DND-41 (cell line): ENCODE results near the gene SSMEM1.

Experiments used
- ATAC-seq: fragments of 200-7000 bp; cut with Tn5 transposase; 3 replicates; pipeline ENCODE4 v1.9.1; 2021; ENCODE audit warnings: low read depth; ENCODE audit not compliant: insufficient read depth
- DNase-seq: peaks from one replicate; pipeline ENCODE4 v3.0.0-alpha.2; 2020
- H2AFZ ChIP-seq: 2 replicates; pipeline ENCODE4 v1.6.0; 2012; ENCODE audit warnings: low read depth, low read length
- H3K27ac ChIP-seq: 2 replicates; pipeline ENCODE4 v1.5.1; 2012; ENCODE audit warnings: low read length, inconsistent platforms
- H3K27me3 ChIP-seq: fragments of 200-600 bp; sonication (generic); 2 replicates; pipeline ENCODE4 v1.6.0; 2012; ENCODE audit warnings: low read length, mild to moderate bottlenecking, inconsistent platforms; ENCODE audit not compliant: insufficient read depth, poor library complexity
- H3K36me3 ChIP-seq: 2 replicates; pipeline ENCODE4 v1.5.1; 2012; ENCODE audit warnings: low read length, inconsistent platforms; ENCODE audit not compliant: insufficient read depth
- H3K4me1 ChIP-seq: 2 replicates; pipeline ENCODE4 v1.5.1; 2012; ENCODE audit warnings: mild to moderate bottlenecking, low read length; ENCODE audit not compliant: insufficient read depth
- H3K4me2 ChIP-seq: 2 replicates; pipeline ENCODE4 v1.6.0; 2012; ENCODE audit warnings: mild to moderate bottlenecking, moderate library complexity, low read length, inconsistent platforms; ENCODE audit not compliant: insufficient read depth
- H3K4me3 ChIP-seq, 2 experiments: fragments of 200-600 bp in 1 of 2; shearing (Covaris generic) in 1 of 2; 2 replicates each; pipeline ENCODE4 v1.5.1; 2012 to 2016; ENCODE audit warnings: inconsistent platforms in 2 of 2, low read length in 2 of 2, mild to moderate bottlenecking in 2 of 2, low read depth in 1 of 2, moderate library complexity in 1 of 2
- H3K79me2 ChIP-seq: 2 replicates; pipeline ENCODE4 v1.6.0; 2012; ENCODE audit warnings: low read length, inconsistent platforms; ENCODE audit not compliant: insufficient read depth
- H3K9ac ChIP-seq: 2 replicates; pipeline ENCODE4 v1.6.0; 2012; ENCODE audit warnings: low read depth, mild to moderate bottlenecking, inconsistent platforms, low read length, moderate library complexity
- H3K9me3 ChIP-seq: 2 replicates; pipeline ENCODE4 v1.5.1; 2012; ENCODE audit warnings: low read length, moderate library complexity, mild to moderate bottlenecking, inconsistent platforms; ENCODE audit not compliant: insufficient read depth, severe bottlenecking
- H4K20me1 ChIP-seq: 2 replicates; pipeline ENCODE4 v1.6.0; 2012; ENCODE audit warnings: low read length; ENCODE audit not compliant: insufficient read depth
- EZH2 ChIP-seq: IDR thresholded peaks from 3 replicates; pipeline ENCODE4 v1.6.1; 2012; ENCODE audit warnings: borderline replicate concordance, low read depth, mild to moderate bottlenecking, moderate library complexity, low read length, inconsistent platforms; ENCODE audit not compliant: severe bottlenecking
- TF ChIP-seq, protein P1 (sequence below): IDR thresholded peaks from 2 replicates; pipeline ENCODE4 v1.5.1; 2012; ENCODE audit warnings: borderline replicate concordance, low read length, moderate library complexity, mild to moderate bottlenecking; ENCODE audit not compliant: poor library complexity, severe bottlenecking; ENCODE audit errors: extremely low read depth

SSMEM1 gene

GRCh38 chr7:130207642-130208041 lies at the start of gene SSMEM1:
SSMEM1 (plus strand) TSS chr7:130207860; CDS start chr7:130207911, 51 bp downstream.
- Histone ChIP-seq H3K9me3 (no peaks in the 10 kb centered on the region), H3K4me3 (no peak within 1 kb of the TSS), H2AFZ (no peak within 1 kb of the TSS), H3K4me2 (no peak within 1 kb of the TSS), H3K36me3 (peaks cover 17% of the 10 kb centered on the region), H3K4me1 (peaks cover 23% of the 10 kb centered on the region), H3K27ac (no peak within 1 kb of the TSS), H3K9ac (no peak within 1 kb of the TSS), H3K79me2 (peaks cover 22% of the 10 kb centered on the region), H3K27me3 (no peaks in the 10 kb centered on the region), H4K20me1 (no peaks in the 10 kb centered on the region)
- no peak for DNase-seq
- TF ChIP-seq EZH2, result no peak
- TF ChIP-seq, protein P1, sequence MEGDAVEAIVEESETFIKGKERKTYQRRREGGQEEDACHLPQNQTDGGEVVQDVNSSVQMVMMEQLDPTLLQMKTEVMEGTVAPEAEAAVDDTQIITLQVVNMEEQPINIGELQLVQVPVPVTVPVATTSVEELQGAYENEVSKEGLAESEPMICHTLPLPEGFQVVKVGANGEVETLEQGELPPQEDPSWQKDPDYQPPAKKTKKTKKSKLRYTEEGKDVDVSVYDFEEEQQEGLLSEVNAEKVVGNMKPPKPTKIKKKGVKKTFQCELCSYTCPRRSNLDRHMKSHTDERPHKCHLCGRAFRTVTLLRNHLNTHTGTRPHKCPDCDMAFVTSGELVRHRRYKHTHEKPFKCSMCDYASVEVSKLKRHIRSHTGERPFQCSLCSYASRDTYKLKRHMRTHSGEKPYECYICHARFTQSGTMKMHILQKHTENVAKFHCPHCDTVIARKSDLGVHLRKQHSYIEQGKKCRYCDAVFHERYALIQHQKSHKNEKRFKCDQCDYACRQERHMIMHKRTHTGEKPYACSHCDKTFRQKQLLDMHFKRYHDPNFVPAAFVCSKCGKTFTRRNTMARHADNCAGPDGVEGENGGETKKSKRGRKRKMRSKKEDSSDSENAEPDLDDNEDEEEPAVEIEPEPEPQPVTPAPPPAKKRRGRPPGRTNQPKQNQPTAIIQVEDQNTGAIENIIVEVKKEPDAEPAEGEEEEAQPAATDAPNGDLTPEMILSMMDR, result no peak
- ATAC-seq, result no peak

DNA sequence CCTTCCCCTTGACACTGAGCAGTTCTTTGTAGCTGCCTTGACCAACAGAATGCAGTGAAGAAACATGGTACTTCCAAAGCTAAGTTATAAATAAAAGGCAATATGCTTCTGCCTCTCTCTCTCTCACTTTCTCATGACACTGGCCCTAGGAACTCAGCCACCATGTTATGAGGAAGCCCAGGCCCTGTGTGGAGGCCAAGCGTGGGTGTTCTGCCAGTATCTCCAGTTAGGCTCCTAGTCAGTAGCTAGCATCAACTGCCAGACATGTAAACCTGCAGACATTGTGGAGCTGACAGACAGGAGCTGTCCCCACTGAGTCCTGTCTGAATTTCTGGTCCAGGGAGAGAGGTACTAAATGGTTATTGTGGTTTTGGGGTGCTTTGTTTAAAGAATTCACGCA lies 47.6 kb upstream of the SSMEM1 start:
- Histone ChIP-seq H3K79me2 (no peaks in the 10 kb centered on the region), H3K4me1 (no peaks in the 10 kb centered on the region), H4K20me1 (no peaks in the 10 kb centered on the region; the same call in 1 of the 2 replicates), H3K27me3 (no peaks in the 10 kb centered on the region), H3K27ac (no peak overlapping the region), H3K4me2 (no peak overlapping the region), H2AFZ (no peak overlapping the region), H3K4me3 (no peak overlapping the region), H3K9me3 (no peaks in the 10 kb centered on the region), H3K36me3 (peaks cover 45% of the 10 kb centered on the region), H3K9ac (no peak overlapping the region)
- ATAC-seq (no peak), DNase-seq (no peak)
- TF ChIP-seq, protein P1, result no peak
- TF ChIP-seq EZH2, result no peak

DNA sequence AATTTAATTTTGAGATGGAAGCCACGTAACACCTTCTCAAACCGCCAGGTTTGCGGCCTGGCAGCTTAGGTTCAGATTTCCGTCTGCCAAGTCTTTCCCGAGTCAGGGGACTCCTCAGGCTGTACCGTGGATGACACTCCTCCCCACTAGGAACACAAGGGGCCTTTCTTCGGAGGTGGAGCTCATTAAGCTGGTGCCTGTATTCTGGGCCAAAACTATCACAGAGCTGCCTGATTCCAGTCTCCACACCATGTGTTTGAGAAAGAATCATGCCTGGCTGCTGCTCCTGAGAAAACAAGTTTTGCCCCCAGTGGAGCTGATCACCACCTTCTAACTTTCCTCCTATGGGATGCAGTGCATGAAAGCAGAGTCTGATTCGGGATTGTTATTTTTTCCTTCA lies 47.2 kb upstream of the SSMEM1 start:
- no peaks in the 10 kb centered on the region for H3K9me3 ChIP-seq
- no peak for TF ChIP-seq EZH2
- TF ChIP-seq, protein P1, result no peak
- no peak overlapping the region for H2AFZ ChIP-seq
- H3K4me1 ChIP-seq, result no peaks in the 10 kb centered on the region
- H3K4me3 ChIP-seq, result no peak overlapping the region
- no peaks in the 10 kb centered on the region; the same call in 1 of the 2 replicates for H4K20me1 ChIP-seq
- no peak overlapping the region for H3K4me2 ChIP-seq
- peaks cover 49% of the 10 kb centered on the region for H3K36me3 ChIP-seq
- H3K27me3 ChIP-seq, result no peaks in the 10 kb centered on the region
- no peaks in the 10 kb centered on the region for H3K79me2 ChIP-seq
- DNase-seq, result no peak
- no peak overlapping the region for H3K27ac ChIP-seq
- no peak overlapping the region for H3K9ac ChIP-seq
- ATAC-seq, result no peak

GRCh38 chr7:130162196-130162595 lies 45.5 kb upstream of the SSMEM1 start:
- no peak for TF ChIP-seq EZH2
- TF ChIP-seq, protein P1, result no peak
- no peak for ATAC-seq
- Histone ChIP-seq H3K27me3 (no peaks in the 10 kb centered on the region), H3K9me3 (no peaks in the 10 kb centered on the region), H4K20me1 (no peaks in the 10 kb centered on the region), H3K4me2 (no peak overlapping the region), H3K4me1 (no peaks in the 10 kb centered on the region), H3K4me3 (no peak overlapping the region), H3K9ac (no peak overlapping the region), H3K27ac (no peak overlapping the region), H3K36me3 (peaks cover 65% of the 10 kb centered on the region), H3K79me2 (no peaks in the 10 kb centered on the region), H2AFZ (no peak overlapping the region)
- no peak for DNase-seq
